H9 (cell line): ENCODE measurements around the gene SLC4A11. TPM values are rescaled to one million over a fixed set of nuclear protein-coding genes. Genes with fewer than 3 reads are reported as not detected.
"Not testable (repeated sequence)": the region's sequence is repeated elsewhere in the genome, so short reads cannot be mapped to it uniquely, and the experiment has no call there.

Source experiments
- DNase-seq: peaks from one replicate; pipeline ENCODE4 v3.0.0-alpha.2; 2017
- H2AFZ ChIP-seq: one replicate; pipeline ENCODE4 v1.6.1; 2013; ENCODE audit warnings: mild to moderate bottlenecking, low read length, control low read depth, moderate library complexity
- H2AK5ac ChIP-seq: 2 replicates; pipeline ENCODE4 v1.6.1; 2013; ENCODE audit warnings: low read length, control low read depth, mixed read lengths; ENCODE audit not compliant: insufficient read length
- H2BK120ac ChIP-seq: one replicate; pipeline ENCODE4 v1.6.1; 2013; ENCODE audit warnings: low read depth, mild to moderate bottlenecking, low read length, control low read depth, inconsistent platforms; ENCODE audit not compliant: poor library complexity, severe bottlenecking
- H2BK12ac ChIP-seq: 2 replicates; pipeline ENCODE4 v1.6.1; 2013; ENCODE audit warnings: low read length, control low read depth, mixed read lengths, low read depth; ENCODE audit not compliant: insufficient read length
- H2BK15ac ChIP-seq: 2 replicates; pipeline ENCODE4 v1.6.1; 2013; ENCODE audit warnings: low read depth, low read length, control low read depth
- H2BK20ac ChIP-seq: one replicate; pipeline ENCODE4 v1.6.1; 2013; ENCODE audit warnings: low read depth, mild to moderate bottlenecking, low read length, control low read depth, inconsistent platforms; ENCODE audit not compliant: poor library complexity, severe bottlenecking
- H2BK5ac ChIP-seq: 2 replicates; pipeline ENCODE4 v1.6.1; 2013; ENCODE audit warnings: low read length, control low read depth, mixed read lengths; ENCODE audit not compliant: insufficient read length
- H3K14ac ChIP-seq: 2 replicates; pipeline ENCODE4 v1.6.1; 2013; ENCODE audit warnings: low read length, control low read depth; ENCODE audit not compliant: insufficient read depth
- H3K18ac ChIP-seq: 2 replicates; pipeline ENCODE4 v1.6.1; 2013; ENCODE audit warnings: low read depth, mild to moderate bottlenecking, mixed read lengths, low read length, control low read depth; ENCODE audit not compliant: insufficient read length
- H3K23ac ChIP-seq: 2 replicates; pipeline ENCODE4 v1.6.1; 2013; ENCODE audit warnings: low read length, control low read depth, mixed read lengths, low read depth; ENCODE audit not compliant: insufficient read length
- H3K23me2 ChIP-seq: 2 replicates; pipeline ENCODE4 v1.6.1; 2013; ENCODE audit warnings: low read depth, mild to moderate bottlenecking, mixed read lengths, low read length, control low read depth; ENCODE audit not compliant: insufficient read length, poor library complexity, severe bottlenecking
- H3K27ac ChIP-seq: 2 replicates; pipeline ENCODE4 v1.5.1; 2013; ENCODE audit warnings: low read length, control low read depth, mixed read lengths, low read depth; ENCODE audit not compliant: insufficient read length
- H3K27me3 ChIP-seq: 2 replicates; pipeline ENCODE4 v1.6.1; 2013; ENCODE audit warnings: low read length, control low read depth, inconsistent platforms; ENCODE audit not compliant: insufficient read depth
- H3K4ac ChIP-seq: 2 replicates; pipeline ENCODE4 v1.6.1; 2013; ENCODE audit warnings: low read depth, mild to moderate bottlenecking, control low read depth, inconsistent platforms, low read length, moderate library complexity
- H3K4me1 ChIP-seq: 2 replicates; pipeline ENCODE4 v1.6.1; 2013; ENCODE audit warnings: low read length, control low read depth, inconsistent platforms; ENCODE audit not compliant: insufficient read depth
- H3K4me2 ChIP-seq: 2 replicates; pipeline ENCODE4 v1.6.1; 2013; ENCODE audit warnings: low read length, control low read depth, mixed read lengths; ENCODE audit not compliant: insufficient read length, insufficient read depth
- H3K56ac ChIP-seq: 2 replicates; pipeline ENCODE4 v1.6.1; 2013; ENCODE audit warnings: low read depth, mild to moderate bottlenecking, mixed read lengths, low read length, control low read depth; ENCODE audit not compliant: insufficient read length
- H3K79me1 ChIP-seq: 2 replicates; pipeline ENCODE4 v1.6.1; 2013; ENCODE audit warnings: low read depth, mild to moderate bottlenecking, moderate library complexity, low read length, control low read depth, inconsistent platforms; ENCODE audit not compliant: insufficient read depth, poor library complexity, severe bottlenecking
- H3K79me2 ChIP-seq: 2 replicates; pipeline ENCODE4 v1.6.1; 2013; ENCODE audit warnings: low read length, control low read depth, inconsistent platforms; ENCODE audit not compliant: insufficient read depth
- H3K9ac ChIP-seq: 2 replicates; pipeline ENCODE4 v1.6.1; 2013; ENCODE audit warnings: low read length, control low read depth, mixed read lengths; ENCODE audit not compliant: insufficient read length; ENCODE audit errors: extremely low read depth
- H3K9me3 ChIP-seq: one replicate; pipeline ENCODE4 v1.6.1; 2013; ENCODE audit warnings: low read depth, low read length, inconsistent platforms; ENCODE audit not compliant: control insufficient read depth
- H3T11ph ChIP-seq: one replicate; pipeline ENCODE4 v1.6.1; 2013; ENCODE audit warnings: mild to moderate bottlenecking, low read length, control low read depth, inconsistent platforms
- H4K20me1 ChIP-seq: one replicate; pipeline ENCODE4 v1.6.1; 2013; ENCODE audit not compliant: control insufficient read depth, insufficient read length, insufficient read depth
- H4K5ac ChIP-seq: 2 replicates; pipeline ENCODE4 v1.6.1; 2013; ENCODE audit warnings: low read depth, mild to moderate bottlenecking, mixed read lengths, low read length, control low read depth; ENCODE audit not compliant: insufficient read length
- H4K8ac ChIP-seq: replicated peaks from 2 replicates; pipeline ENCODE4 v1.6.1; 2013; ENCODE audit warnings: low read length, control low read depth, mixed read lengths, low read depth; ENCODE audit not compliant: insufficient read length
- H4K91ac ChIP-seq: 2 replicates; pipeline ENCODE4 v1.6.1; 2013; ENCODE audit warnings: low read depth, mild to moderate bottlenecking, moderate library complexity, mixed read lengths, low read length, control low read depth; ENCODE audit not compliant: insufficient read length
- H3K27ac Mint-ChIP-seq, 3 experiments: 2 replicates in 2 of 3; 3 replicates in 1 of 3; pipeline ENCODE4 v1.8.0; 2020 to 2021; ENCODE audit warnings: mixed read lengths in 3 of 3, mild to moderate bottlenecking in 1 of 3, moderate library complexity in 1 of 3
- H3K27me3 Mint-ChIP-seq: 2 replicates; pipeline ENCODE4 v1.8.0; 2021; ENCODE audit warnings: low read depth, mild to moderate bottlenecking, moderate library complexity, mixed read lengths
- H3K36me3 Mint-ChIP-seq, 3 experiments: 2 replicates in 2 of 3; 3 replicates in 1 of 3; pipeline ENCODE4 v1.8.0; 2020 to 2021; ENCODE audit warnings: low read depth in 3 of 3, mixed read lengths in 3 of 3; ENCODE audit not compliant: insufficient read depth in 1 of 3
- H3K4me1 Mint-ChIP-seq, 2 experiments: 2 replicates each; pipeline ENCODE4 v1.8.0; 2020; ENCODE audit warnings: mixed read lengths in 2 of 2
- H3K4me3 Mint-ChIP-seq, 2 experiments: 2 replicates in 1 of 2; 3 replicates in 1 of 2; pipeline ENCODE4 v1.8.0; 2020 to 2021; ENCODE audit warnings: mild to moderate bottlenecking in 2 of 2, mixed read lengths in 2 of 2, moderate library complexity in 1 of 2
- H3K9me3 Mint-ChIP-seq, 2 experiments: 2 replicates in 1 of 2; 3 replicates in 1 of 2; pipeline ENCODE4 v1.8.0; 2020; ENCODE audit warnings: mild to moderate bottlenecking in 2 of 2, mixed read lengths in 2 of 2, moderate library complexity in 1 of 2
- WGBS: extraction: QIAGEN DNeasy Blood & Tissue Kit; methylation state at CpG from one replicate; pipeline ENCODE4 v1.1.7; 2013; ENCODE audit warnings: missing lambda C conversion rate, low lambda C conversion rate, mixed read lengths; ENCODE audit not compliant: insufficient read length; ENCODE audit errors: extremely low coverage; 5-methylcytosine and 5-hydroxymethylcytosine counted together
- total RNA-seq: library from RNA; stranded (reverse); gene quantifications from 2 replicates; pipeline ENCODE4 v1.2.1, GENCODE V29; 2021
- TF ChIP-seq, protein P1 (sequence below): fragments of 200-600 bp; sonication (generic); conservative IDR thresholded peaks from 3 replicates; pipeline ENCODE4 v1.8.0; 2021; ENCODE audit warnings: antibody characterized with exemption, mild to moderate bottlenecking

The SLC4A11 gene
- total RNA-seq, 1 experiment from 2014 or later = 29.4 TPM

DNA sequence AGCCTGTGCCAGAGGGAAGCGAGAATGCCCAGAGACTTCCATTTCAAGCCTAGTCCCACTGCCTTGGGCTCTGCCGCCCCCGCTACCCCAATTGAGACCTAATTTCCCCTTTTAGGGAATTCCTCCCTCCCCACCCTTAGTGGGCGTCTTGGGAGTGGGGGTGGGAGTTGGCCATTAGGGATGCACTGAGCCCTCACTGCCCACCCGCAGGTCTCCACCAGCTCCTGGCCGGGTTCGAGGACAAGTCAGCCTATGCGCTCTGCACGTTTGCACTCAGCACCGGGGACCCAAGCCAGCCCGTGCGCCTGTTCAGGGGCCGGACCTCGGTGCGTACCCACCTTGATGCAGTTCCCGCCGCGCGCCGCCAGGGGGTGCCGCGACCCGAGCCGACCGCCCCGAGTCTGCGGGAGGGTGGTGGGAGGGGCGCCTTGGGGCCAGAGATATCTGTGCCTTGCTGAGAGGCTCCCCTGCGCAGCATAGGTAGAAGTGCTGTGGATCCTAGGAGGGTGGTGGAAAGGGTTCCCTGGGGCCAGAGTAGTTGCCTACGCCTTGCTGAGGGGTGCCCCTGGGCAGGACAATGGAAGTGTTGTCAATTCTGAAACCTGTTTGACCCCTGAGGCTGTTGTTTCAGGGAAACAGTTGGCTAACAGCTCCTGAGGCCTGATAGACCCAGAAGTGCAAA, 20.5 kb downstream of the SLC4A11 start:
- Histone ChIP-seq H3K14ac (no peak overlapping the region), H2BK5ac (no peak overlapping the region), H3K27ac (no peak overlapping the region), H2AFZ (no peak overlapping the region), H3K56ac (no peak overlapping the region), H3K27me3 (no peaks in the 10 kb centered on the region), H3K23me2 (no peaks in the 10 kb centered on the region), H4K8ac (no peak overlapping the region), H3T11ph (no peak overlapping the region), H3K4me1 (no peaks in the 10 kb centered on the region), H2BK120ac (no peak overlapping the region), H3K23ac (no peak overlapping the region), H2BK12ac (no peak overlapping the region), H3K79me1 (no peaks in the 10 kb centered on the region), H3K9me3 (no peaks in the 10 kb centered on the region), H4K5ac (no peak overlapping the region), H3K4ac (no peak overlapping the region), H3K18ac (no peak overlapping the region), H2AK5ac (no peak overlapping the region), H2BK15ac (no peak overlapping the region), H3K4me2 (no peak overlapping the region), H3K79me2 (no peaks in the 10 kb centered on the region), H2BK20ac (no peak overlapping the region), H3K9ac (no peak overlapping the region), H4K20me1 (no peaks in the 10 kb centered on the region), H4K91ac (no peak overlapping the region)
- WGBS = no CpG with 5 or more reads among the region's 30 CpGs
- Mint-ChIP-seq H3K36me3 (peaks cover 16 to 73% (median 27%) of the 10 kb centered on the region in 3 experiments; a peak in 6 of 7 replicates), H3K27me3 (no peaks in the 10 kb centered on the region), H3K4me3 (no peak overlapping the region), H3K4me1 (no peaks in the 10 kb centered on the region), H3K9me3 (no peaks in the 10 kb centered on the region), H3K27ac (no peak overlapping the region)
- TF ChIP-seq, protein P1, sequence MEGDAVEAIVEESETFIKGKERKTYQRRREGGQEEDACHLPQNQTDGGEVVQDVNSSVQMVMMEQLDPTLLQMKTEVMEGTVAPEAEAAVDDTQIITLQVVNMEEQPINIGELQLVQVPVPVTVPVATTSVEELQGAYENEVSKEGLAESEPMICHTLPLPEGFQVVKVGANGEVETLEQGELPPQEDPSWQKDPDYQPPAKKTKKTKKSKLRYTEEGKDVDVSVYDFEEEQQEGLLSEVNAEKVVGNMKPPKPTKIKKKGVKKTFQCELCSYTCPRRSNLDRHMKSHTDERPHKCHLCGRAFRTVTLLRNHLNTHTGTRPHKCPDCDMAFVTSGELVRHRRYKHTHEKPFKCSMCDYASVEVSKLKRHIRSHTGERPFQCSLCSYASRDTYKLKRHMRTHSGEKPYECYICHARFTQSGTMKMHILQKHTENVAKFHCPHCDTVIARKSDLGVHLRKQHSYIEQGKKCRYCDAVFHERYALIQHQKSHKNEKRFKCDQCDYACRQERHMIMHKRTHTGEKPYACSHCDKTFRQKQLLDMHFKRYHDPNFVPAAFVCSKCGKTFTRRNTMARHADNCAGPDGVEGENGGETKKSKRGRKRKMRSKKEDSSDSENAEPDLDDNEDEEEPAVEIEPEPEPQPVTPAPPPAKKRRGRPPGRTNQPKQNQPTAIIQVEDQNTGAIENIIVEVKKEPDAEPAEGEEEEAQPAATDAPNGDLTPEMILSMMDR = peak; percentile 97
- peak; percentile 88 for DNase-seq

DNA sequence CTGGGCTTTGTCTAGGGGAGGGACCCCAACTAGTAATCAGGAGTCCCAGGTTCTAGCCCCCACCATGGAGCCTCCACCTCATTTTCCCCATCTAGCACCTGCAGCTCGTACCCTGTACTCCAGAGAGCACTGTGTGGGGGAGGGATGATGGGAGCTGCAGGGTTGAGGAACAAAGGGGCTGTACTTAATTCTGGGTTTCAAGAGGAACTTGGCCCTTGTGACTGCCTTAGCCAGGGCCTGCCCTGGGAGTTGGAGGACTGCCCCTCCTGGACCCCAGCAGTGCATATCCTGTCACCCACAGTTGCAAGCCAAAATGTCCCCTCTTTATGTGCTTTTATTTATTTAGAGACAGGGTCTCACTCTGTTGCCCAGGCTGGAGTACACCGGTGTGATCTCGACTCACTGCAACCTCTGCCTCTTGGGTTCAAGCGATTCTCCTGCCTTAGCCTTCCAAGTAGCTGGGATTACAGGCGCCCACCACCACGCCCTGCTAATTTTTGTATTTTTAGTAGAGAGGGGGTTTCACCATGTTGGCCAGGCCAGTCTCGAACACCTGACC, 23.6 kb downstream of the SLC4A11 start:
- not testable (repeated sequence) for H3K56ac ChIP-seq, DNase-seq, H3K79me1 ChIP-seq, H2BK20ac ChIP-seq, H3K79me2 ChIP-seq, H3K27me3 ChIP-seq, H3K4me3 Mint-ChIP-seq, H4K8ac ChIP-seq, H3K27ac Mint-ChIP-seq, H4K91ac ChIP-seq, H3T11ph ChIP-seq, H2AK5ac ChIP-seq, H3K4ac ChIP-seq, H2BK5ac ChIP-seq, H2BK12ac ChIP-seq, H3K9ac ChIP-seq, H4K5ac ChIP-seq, H3K18ac ChIP-seq, H3K23ac ChIP-seq, H3K23me2 ChIP-seq, H3K4me1 Mint-ChIP-seq, H3K4me2 ChIP-seq, H3K4me1 ChIP-seq, H4K20me1 ChIP-seq, H3K9me3 ChIP-seq, H3K27ac ChIP-seq, H2BK15ac ChIP-seq, H3K14ac ChIP-seq, H2BK120ac ChIP-seq, H2AFZ ChIP-seq, H3K27me3 Mint-ChIP-seq, H3K9me3 Mint-ChIP-seq
- WGBS = no CpG with 5 or more reads among the region's 7 CpGs
- peaks cover 13 to 55% (median 23%) of the 10 kb centered on the region in 3 experiments; a peak in 6 of 7 replicates for H3K36me3 Mint-ChIP-seq
